HepG2 (cell line): Measurements from ENCODE around the gene ULK4. TPM values are rescaled to one million over a fixed set of nuclear protein-coding genes. Genes with fewer than 3 reads are reported as not detected.

Source experiments
- ATAC-seq: fragments of 200-7000 bp; cut with Tn5 transposase; 3 replicates; pipeline ENCODE4 v1.9.1; 2020; ENCODE audit warnings: mild to moderate bottlenecking, moderate library complexity
- BruUV-seq: library from RNA; stranded (reverse); fragments of 400-500 nt; replicated peaks from 2 replicates; lab custom pipeline; 2021; lab: Mats Ljungman, UMichigan
- CTCF ChIA-PET: fragments of 300-600 bp; formaldehyde crosslinking; extraction: SDS; loops from one replicate; lab custom pipeline; 2021; ENCODE audit warnings: low total read pairs, inconsistent platforms, low intra/inter-chr PET ratio; lab: Yijun Ruan, JAX
- POLR2A ChIA-PET: fragments of 350-600 bp; sonication (Branson Sonifier 250); formaldehyde crosslinking; loops from one replicate; lab custom pipeline; 2020; ENCODE audit warnings: antibody characterized with exemption, inconsistent platforms; lab: Yijun Ruan, JAX
- DNase-seq: peaks from one replicate; pipeline ENCODE4 v3.0.0-alpha.2; 2015; ENCODE audit warnings: low spot score
- FAIRE-seq: peaks from 3 replicates; lab custom pipeline; 2011; peaks lifted over from hg19 to GRCh38; lab: Jason Lieb, UNC
- H2AFZ ChIP-seq: one replicate; pipeline ENCODE4 v1.6.1; 2011; ENCODE audit warnings: low read length, inconsistent platforms
- H3K27ac ChIP-seq: fragments of 300-600 bp; 3 replicates; pipeline ENCODE4 v1.8.0; 2011; ENCODE audit warnings: mixed run types, mild to moderate bottlenecking, mixed read lengths, low read length, inconsistent platforms; ENCODE audit not compliant: insufficient read depth; ENCODE audit errors: extremely low read length
- H3K27me3 ChIP-seq, 2 experiments: fragments of 200-600 bp in 1 of 2; 2 replicates in 1 of 2; 3 replicates in 1 of 2; pipeline versions ENCODE4 v1.6.0 to v1.8.0; 2011; ENCODE audit warnings: low read length in 2 of 2, mild to moderate bottlenecking in 2 of 2, moderate library complexity in 2 of 2, inconsistent platforms in 1 of 2; ENCODE audit not compliant: insufficient read depth in 2 of 2, control insufficient read depth in 1 of 2
- H3K36me3 ChIP-seq, 2 experiments: fragments of 200-600 bp in 1 of 2; replicated peaks in 1 of 2; 2 replicates in 1 of 2; 3 replicates in 1 of 2; pipeline versions ENCODE4 v1.5.1 to v1.8.0; 2011; ENCODE audit warnings: low read length in 2 of 2, inconsistent platforms in 1 of 2; ENCODE audit not compliant: insufficient read depth in 2 of 2, control insufficient read depth in 1 of 2
- H3K4me1 ChIP-seq: 2 replicates; pipeline ENCODE4 v1.5.1; 2012; ENCODE audit warnings: low read length, inconsistent platforms; ENCODE audit not compliant: insufficient read depth
- H3K4me2 ChIP-seq: 2 replicates; pipeline ENCODE4 v1.6.0; 2011; ENCODE audit warnings: low read depth, low read length, inconsistent platforms
- H3K4me3 ChIP-seq, 3 experiments: fragments of 200-600 bp in 1 of 3; sonication (generic), shearing (Covaris generic) in 1 of 3; replicated peaks in 1 of 3; 2 replicates each; pipeline ENCODE4 v1.5.1; 2011 to 2016; ENCODE audit warnings: low read length in 3 of 3, inconsistent platforms in 2 of 3, low read depth in 2 of 3, mild to moderate bottlenecking in 2 of 3, control low read depth in 1 of 3, mixed read lengths in 1 of 3; ENCODE audit not compliant: insufficient read depth in 1 of 3
- H3K79me2 ChIP-seq: one replicate; pipeline ENCODE4 v1.6.1; 2011; ENCODE audit warnings: low read length, inconsistent platforms; ENCODE audit not compliant: insufficient read depth
- H3K9ac ChIP-seq: 2 replicates; pipeline ENCODE4 v1.6.0; 2011; ENCODE audit warnings: mild to moderate bottlenecking, low read depth, low read length, inconsistent platforms; ENCODE audit not compliant: insufficient read depth
- H3K9me3 ChIP-seq: 2 replicates; pipeline ENCODE4 v1.5.1; 2012; ENCODE audit warnings: mild to moderate bottlenecking, low read length
- H4K20me1 ChIP-seq: 2 replicates; pipeline ENCODE4 v1.6.0; 2011; ENCODE audit warnings: inconsistent platforms, mild to moderate bottlenecking, low read length, moderate library complexity; ENCODE audit not compliant: insufficient read depth
- FOXA1 ChIP-seq, 2 experiments: fragments of 450-650 bp in 1 of 2; sonication (generic) in 1 of 2; formaldehyde crosslinking in 1 of 2; IDR thresholded peaks; 2 replicates each; pipeline versions ENCODE4 v1.4.0 to v1.6.1; 2016 to 2020; ENCODE audit warnings: missing genetic modification reagents in 1 of 2
- HNF4A ChIP-seq: sonication (generic); formaldehyde crosslinking; IDR thresholded peaks from 2 replicates; pipeline ENCODE4 v1.4.0; 2020; ENCODE audit warnings: missing genetic modification reagents
- MIER2 ChIP-seq: IDR thresholded peaks from 2 replicates; pipeline ENCODE4 v1.6.1; 2016; ENCODE audit warnings: missing biosample characterization, missing genetic modification reagents
- MXI1 ChIP-seq: IDR thresholded peaks from 3 replicates; pipeline ENCODE4 v1.6.1; 2012; ENCODE audit warnings: low read depth, low read length, inconsistent platforms, borderline replicate concordance
- NFRKB ChIP-seq: fragments of 450-650 bp; IDR thresholded peaks from 2 replicates; pipeline ENCODE4 v1.6.1; 2017
- ZNF235 ChIP-seq: sonication (generic); formaldehyde crosslinking; IDR thresholded peaks from 2 replicates; pipeline ENCODE4 v1.8.1; 2023; ENCODE audit warnings: mild to moderate bottlenecking, missing genetic modification reagents, borderline replicate concordance
- ZNF33A ChIP-seq: sonication (generic); formaldehyde crosslinking; IDR thresholded peaks from 2 replicates; pipeline ENCODE4 v1.5.1; 2020; ENCODE audit warnings: missing genetic modification reagents, mild to moderate bottlenecking, moderate library complexity, borderline replicate concordance
- ZNF530 ChIP-seq: sonication (generic); formaldehyde crosslinking; IDR thresholded peaks from 2 replicates; pipeline ENCODE4 v1.5.0; 2020; ENCODE audit warnings: low read depth, mild to moderate bottlenecking, missing genetic modification reagents
- ZNF567 ChIP-seq: sonication (generic); formaldehyde crosslinking; IDR thresholded peaks from 2 replicates; pipeline ENCODE4 v1.8.1; 2023; ENCODE audit warnings: mild to moderate bottlenecking, missing genetic modification reagents, borderline replicate concordance
- ZNF768 ChIP-seq: sonication (generic); formaldehyde crosslinking; IDR thresholded peaks from 2 replicates; pipeline ENCODE4 v1.4.0; 2020; ENCODE audit warnings: missing genetic modification reagents
- ZNF772 ChIP-seq: sonication (generic); formaldehyde crosslinking; IDR thresholded peaks from 2 replicates; pipeline ENCODE4 v1.5.0; 2020; ENCODE audit warnings: mild to moderate bottlenecking, missing genetic modification reagents
- ZNF773 ChIP-seq: sonication (generic); formaldehyde crosslinking; IDR thresholded peaks from 2 replicates; pipeline ENCODE4 v1.4.0; 2020; ENCODE audit warnings: missing genetic modification reagents, borderline replicate concordance
- ZSCAN20 ChIP-seq: sonication (generic); formaldehyde crosslinking; IDR thresholded peaks from 2 replicates; pipeline ENCODE4 v1.4.0; 2020; ENCODE audit warnings: missing genetic modification reagents, mild to moderate bottlenecking, borderline replicate concordance
- ZSCAN22 ChIP-seq: sonication (generic); formaldehyde crosslinking; IDR thresholded peaks from 2 replicates; pipeline ENCODE4 v1.4.0; 2020; ENCODE audit warnings: mild to moderate bottlenecking, missing genetic modification reagents
- WGBS: methylation state at CpG from one replicate; pipeline ENCODE4 v1.1.6; 2017; ENCODE audit warnings: low lambda C conversion rate; 5-methylcytosine and 5-hydroxymethylcytosine counted together
- in situ Hi-C: cut with HindIII; loops from 2 replicates; pipeline ENCODE4 v1.10.0; 2017; ENCODE audit warnings: low pct_unique_long_range_greater_than_20kb; ENCODE audit not compliant: extremely low pct_ligation_motif_present
- intact Hi-C: fragments of 100-400 bp; cut with micrococcal nuclease; formaldehyde crosslinking; loops from one replicate; pipeline ENCODE4 v1.10.0; 2022; ENCODE audit not compliant: unreplicated experiment
- polyA plus RNA-seq, 8 experiments: library from polyadenylated mRNA; depleted of rRNA in 3 of 8; stranded (reverse) in 7 of 8; unstranded in 1 of 8; fragments of >200 nt; fragmentation: Illumina TruSeq in 4 of 8; extraction: Trizol in 4 of 8; gene quantifications; 2 replicates each; pipeline versions ENCODE4 v1.2.1 to v1.2.3, GENCODE V29; 2011 to 2016; ENCODE audit warnings: low read depth in 4 of 8, missing spikeins in 1 of 8, mixed read lengths in 1 of 8; ENCODE audit not compliant: insufficient read depth in 1 of 8
- total RNA-seq, 5 experiments: library from RNA; depleted of rRNA; stranded (reverse); fragments of >200 nt; fragmentation: Illumina TruSeq; extraction: Trizol; gene quantifications; 2 replicates each; pipeline ENCODE4 v1.2.3, GENCODE V29; 2016; ENCODE audit warnings: low read depth in 1 of 5
- TF ChIP-seq, protein P1 (sequence below): sonication (generic); formaldehyde crosslinking; IDR thresholded peaks from 2 replicates; pipeline ENCODE4 v1.4.0; 2020; ENCODE audit warnings: low read depth, mild to moderate bottlenecking, missing genetic modification reagents
- TF ChIP-seq, protein P2 (sequence below): sonication (generic); formaldehyde crosslinking; IDR thresholded peaks from 2 replicates; pipeline ENCODE4 v1.4.0; 2020; ENCODE audit warnings: missing genetic modification reagents
- TF ChIP-seq, protein P3 (sequence below): sonication (generic); formaldehyde crosslinking; IDR thresholded peaks from 2 replicates; pipeline ENCODE4 v1.8.1; 2022; ENCODE audit warnings: mild to moderate bottlenecking, missing genetic modification reagents
- TF ChIP-seq, protein P4 (sequence below): sonication (generic); formaldehyde crosslinking; IDR thresholded peaks from 2 replicates; pipeline ENCODE4 v1.9.0; 2021; ENCODE audit warnings: missing genetic modification reagents, borderline replicate concordance
- TF ChIP-seq, protein P5 (sequence below): sonication (generic); formaldehyde crosslinking; IDR thresholded peaks from 2 replicates; pipeline ENCODE4 v1.8.1; 2023; ENCODE audit warnings: mild to moderate bottlenecking, missing genetic modification reagents, borderline replicate concordance

The ULK4 gene
- total and polyA plus RNA-seq, 2 of the 13 experiments (the other 11 are each of a cell fraction or from before 2014, with no cell fraction given) = 6.7 to 11.8 TPM

DNA sequence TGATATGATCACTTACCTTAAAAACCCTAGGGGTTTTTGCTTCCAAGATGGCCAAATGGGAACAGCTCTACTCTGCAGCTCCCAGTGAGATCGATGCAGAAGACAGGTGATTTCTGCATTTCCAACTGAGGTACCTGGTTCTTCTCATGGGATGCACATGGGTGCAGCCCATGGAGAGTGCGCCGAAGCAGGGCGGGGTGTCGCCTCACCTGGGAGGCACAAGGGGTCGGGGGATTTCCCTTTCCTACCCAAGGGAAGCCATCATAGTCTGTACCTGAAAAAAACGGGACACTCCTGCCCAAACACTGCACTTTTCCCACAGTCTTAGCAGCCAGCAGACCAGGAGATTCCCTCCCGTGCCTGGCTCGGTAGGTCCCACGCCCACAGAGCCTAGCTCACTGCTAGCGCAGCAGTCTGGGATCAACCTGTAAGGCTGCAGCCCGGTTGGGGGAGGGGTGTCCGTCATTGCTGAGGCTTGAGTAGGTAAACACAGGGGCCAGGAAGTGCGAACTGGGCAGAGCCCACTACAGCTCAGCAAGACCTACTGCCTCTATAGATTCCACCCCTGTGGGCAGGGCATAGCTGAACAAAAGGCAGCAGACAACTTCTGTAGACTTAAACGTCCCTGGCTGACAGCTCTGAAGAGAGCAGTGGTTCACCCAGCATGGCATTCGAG lies 684.0 kb downstream of the ULK4 start:
- H4K20me1 ChIP-seq = no peaks in the 10 kb centered on the region
- in situ Hi-C loops = no loop called here
- intact Hi-C loops = loop anchor here (5.0 kb wide), 1 partner anchor 76 kb away; no protein-coding TSS in a partner anchor
- WGBS = 47% methylated on average over 12 of the region's 16 CpGs
- TSS peak; percentile 47 for BruUV-seq
- H3K27ac ChIP-seq = peak overlapping the region; percentile 55
- peaks cover 24% of the 10 kb centered on the region for H3K79me2 ChIP-seq
- H3K4me1 ChIP-seq = peaks cover 61% of the 10 kb centered on the region
- peak; percentile 76 for FAIRE-seq
- peak overlapping the region; percentile 45 for H3K9ac ChIP-seq
- ATAC-seq = peak; percentile 85
- H3K36me3 ChIP-seq = no peaks in the 10 kb centered on the region; a peak in 1 of 5 replicates
- H3K9me3 ChIP-seq = no peaks in the 10 kb centered on the region
- no peaks in the 10 kb centered on the region for H3K27me3 ChIP-seq
- ChIA-PET POLR2A (interaction anchor here (0.9 to 4.0 kb wide), 7 partner anchors 11 to 821 kb away, joined by 3 to 20 read pairs (median 3); partner anchors contain the start of genes CTNNB1 and RPL14), CTCF (no interaction called here)
- peak overlapping the region; percentile 34 to 59 (median 59); a peak in 5 of 6 replicates for H3K4me3 ChIP-seq
- no peak overlapping the region for H2AFZ ChIP-seq
- DNase-seq = peak; percentile 81
- H3K4me2 ChIP-seq = peak overlapping the region; percentile 63
- TF ChIP-seq ZNF33A (CRISPR knock-in tag) (no peak), ZSCAN20 (CRISPR knock-in tag) (no peak), ZNF773 (CRISPR knock-in tag) (no peak), ZNF235 (CRISPR knock-in tag) (no peak), ZNF772 (CRISPR knock-in tag) (no peak), HNF4A (CRISPR knock-in tag) (peak; percentile 19; the same call in 1 of the 2 replicates), ZSCAN22 (CRISPR knock-in tag) (no peak), ZNF768 (CRISPR knock-in tag) (no peak), NFRKB (no peak), MXI1 (no peak), ZNF567 (no peak), MIER2 (CRISPR knock-in tag) (no peak), ZNF530 (CRISPR knock-in tag) (no peak), FOXA1 (IDR thresholded peaks at IDR 0.05) (no peak), FOXA1 (CRISPR knock-in tag; IDR thresholded peaks at IDR 0.05) (peak; percentile 93)
- TF ChIP-seq, protein P1, sequence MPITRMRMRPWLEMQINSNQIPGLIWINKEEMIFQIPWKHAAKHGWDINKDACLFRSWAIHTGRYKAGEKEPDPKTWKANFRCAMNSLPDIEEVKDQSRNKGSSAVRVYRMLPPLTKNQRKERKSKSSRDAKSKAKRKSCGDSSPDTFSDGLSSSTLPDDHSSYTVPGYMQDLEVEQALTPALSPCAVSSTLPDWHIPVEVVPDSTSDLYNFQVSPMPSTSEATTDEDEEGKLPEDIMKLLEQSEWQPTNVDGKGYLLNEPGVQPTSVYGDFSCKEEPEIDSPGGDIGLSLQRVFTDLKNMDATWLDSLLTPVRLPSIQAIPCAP (CRISPR knock-in tag) = no peak
- TF ChIP-seq, protein P2, sequence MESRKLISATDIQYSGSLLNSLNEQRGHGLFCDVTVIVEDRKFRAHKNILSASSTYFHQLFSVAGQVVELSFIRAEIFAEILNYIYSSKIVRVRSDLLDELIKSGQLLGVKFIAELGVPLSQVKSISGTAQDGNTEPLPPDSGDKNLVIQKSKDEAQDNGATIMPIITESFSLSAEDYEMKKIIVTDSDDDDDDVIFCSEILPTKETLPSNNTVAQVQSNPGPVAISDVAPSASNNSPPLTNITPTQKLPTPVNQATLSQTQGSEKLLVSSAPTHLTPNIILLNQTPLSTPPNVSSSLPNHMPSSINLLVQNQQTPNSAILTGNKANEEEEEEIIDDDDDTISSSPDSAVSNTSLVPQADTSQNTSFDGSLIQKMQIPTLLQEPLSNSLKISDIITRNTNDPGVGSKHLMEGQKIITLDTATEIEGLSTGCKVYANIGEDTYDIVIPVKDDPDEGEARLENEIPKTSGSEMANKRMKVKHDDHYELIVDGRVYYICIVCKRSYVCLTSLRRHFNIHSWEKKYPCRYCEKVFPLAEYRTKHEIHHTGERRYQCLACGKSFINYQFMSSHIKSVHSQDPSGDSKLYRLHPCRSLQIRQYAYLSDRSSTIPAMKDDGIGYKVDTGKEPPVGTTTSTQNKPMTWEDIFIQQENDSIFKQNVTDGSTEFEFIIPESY (CRISPR knock-in tag) = no peak
- TF ChIP-seq, protein P3, sequence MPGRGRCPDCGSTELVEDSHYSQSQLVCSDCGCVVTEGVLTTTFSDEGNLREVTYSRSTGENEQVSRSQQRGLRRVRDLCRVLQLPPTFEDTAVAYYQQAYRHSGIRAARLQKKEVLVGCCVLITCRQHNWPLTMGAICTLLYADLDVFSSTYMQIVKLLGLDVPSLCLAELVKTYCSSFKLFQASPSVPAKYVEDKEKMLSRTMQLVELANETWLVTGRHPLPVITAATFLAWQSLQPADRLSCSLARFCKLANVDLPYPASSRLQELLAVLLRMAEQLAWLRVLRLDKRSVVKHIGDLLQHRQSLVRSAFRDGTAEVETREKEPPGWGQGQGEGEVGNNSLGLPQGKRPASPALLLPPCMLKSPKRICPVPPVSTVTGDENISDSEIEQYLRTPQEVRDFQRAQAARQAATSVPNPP (CRISPR knock-in tag) = no peak
- TF ChIP-seq, protein P4, sequence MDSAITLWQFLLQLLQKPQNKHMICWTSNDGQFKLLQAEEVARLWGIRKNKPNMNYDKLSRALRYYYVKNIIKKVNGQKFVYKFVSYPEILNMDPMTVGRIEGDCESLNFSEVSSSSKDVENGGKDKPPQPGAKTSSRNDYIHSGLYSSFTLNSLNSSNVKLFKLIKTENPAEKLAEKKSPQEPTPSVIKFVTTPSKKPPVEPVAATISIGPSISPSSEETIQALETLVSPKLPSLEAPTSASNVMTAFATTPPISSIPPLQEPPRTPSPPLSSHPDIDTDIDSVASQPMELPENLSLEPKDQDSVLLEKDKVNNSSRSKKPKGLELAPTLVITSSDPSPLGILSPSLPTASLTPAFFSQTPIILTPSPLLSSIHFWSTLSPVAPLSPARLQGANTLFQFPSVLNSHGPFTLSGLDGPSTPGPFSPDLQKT (CRISPR knock-in tag) = no peak
- TF ChIP-seq, protein P5, sequence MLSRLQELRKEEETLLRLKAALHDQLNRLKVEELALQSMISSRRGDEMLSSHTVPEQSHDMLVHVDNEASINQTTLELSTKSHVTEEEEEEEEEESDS (CRISPR knock-in tag) = no peak
